ENCODE data around the gene MFRP.

MFRP gene

DNA sequence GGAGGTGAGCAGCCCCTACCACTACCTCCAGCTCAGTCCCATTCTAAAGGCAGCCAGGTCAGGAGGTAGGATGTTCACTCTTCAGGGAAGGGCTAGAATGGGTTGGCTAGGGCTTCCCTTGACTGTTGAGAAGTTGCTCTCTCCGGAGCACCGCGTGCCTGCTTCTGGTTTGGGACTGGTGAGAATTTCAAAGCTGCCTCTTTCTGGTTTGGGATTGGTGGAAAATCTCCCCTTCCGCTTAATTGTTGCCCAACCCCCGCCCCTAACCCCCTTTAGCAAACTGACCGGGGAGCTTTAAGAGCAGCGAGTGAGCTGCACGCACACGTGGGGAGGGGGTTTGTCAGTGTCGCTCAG is 34.3 kb upstream of the MFRP start:
- TF ChIP-seq ZNF274 (IDR thresholded peaks at IDR 0.05; ENCODE audit: low read length): no peak
- no peak for TF ChIP-seq ZNF274 (tag by site-specific recombination; IDR thresholded peaks at IDR 0.05; ENCODE audit: borderline replicate concordance)
- TF ChIP-seq, protein P1, sequence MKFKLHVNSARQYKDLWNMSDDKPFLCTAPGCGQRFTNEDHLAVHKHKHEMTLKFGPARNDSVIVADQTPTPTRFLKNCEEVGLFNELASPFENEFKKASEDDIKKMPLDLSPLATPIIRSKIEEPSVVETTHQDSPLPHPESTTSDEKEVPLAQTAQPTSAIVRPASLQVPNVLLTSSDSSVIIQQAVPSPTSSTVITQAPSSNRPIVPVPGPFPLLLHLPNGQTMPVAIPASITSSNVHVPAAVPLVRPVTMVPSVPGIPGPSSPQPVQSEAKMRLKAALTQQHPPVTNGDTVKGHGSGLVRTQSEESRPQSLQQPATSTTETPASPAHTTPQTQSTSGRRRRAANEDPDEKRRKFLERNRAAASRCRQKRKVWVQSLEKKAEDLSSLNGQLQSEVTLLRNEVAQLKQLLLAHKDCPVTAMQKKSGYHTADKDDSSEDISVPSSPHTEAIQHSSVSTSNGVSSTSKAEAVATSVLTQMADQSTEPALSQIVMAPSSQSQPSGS (tag by site-specific recombination; IDR thresholded peaks at IDR 0.05; ENCODE audit: low read depth): no peak
- TF ChIP-seq KLF9 (tag by site-specific recombination; IDR thresholded peaks at IDR 0.05; ENCODE audit: low read depth): no peak
- TF ChIP-seq ZNF174 (tag by site-specific recombination; IDR thresholded peaks at IDR 0.05): no peak
- H3K27ac ChIP-seq (ENCODE audit: extremely low read depth, low read depth, low read length): no peak overlapping the region
- H3K36me3 ChIP-seq (ENCODE audit: control insufficient read depth in 2 of 2, insufficient read depth in 1 of 2, low read length in 2 of 2): no peaks in the 10 kb centered on the region
- no peaks in the 10 kb centered on the region for H3K9me3 ChIP-seq (ENCODE audit: control insufficient read depth, insufficient read depth, low read depth, low read length)
- CTCF ChIA-PET: interaction anchor here (0.6 to 13.7 kb wide), 22 partner anchors 7 to 326 kb away, joined by 3 to 160 read pairs (median 4); partner anchors contain the start of genes C1QTNF5 and RNF26
- POLR2A ChIA-PET: interaction anchor here (0.8 to 1.5 kb wide), 5 partner anchors 20 to 259 kb away, joined by 3 to 7 read pairs (median 4); partner anchors contain the start of gene HINFP
- H3K4me1 ChIP-seq (ENCODE audit: control insufficient read depth, insufficient read depth, low read length): no peaks in the 10 kb centered on the region; the same call in 1 of the 2 replicates
- peak overlapping the region; percentile 45; the same call in 1 of the 2 replicates for H3K4me3 ChIP-seq (ENCODE audit: low read depth, low read length)

DNA sequence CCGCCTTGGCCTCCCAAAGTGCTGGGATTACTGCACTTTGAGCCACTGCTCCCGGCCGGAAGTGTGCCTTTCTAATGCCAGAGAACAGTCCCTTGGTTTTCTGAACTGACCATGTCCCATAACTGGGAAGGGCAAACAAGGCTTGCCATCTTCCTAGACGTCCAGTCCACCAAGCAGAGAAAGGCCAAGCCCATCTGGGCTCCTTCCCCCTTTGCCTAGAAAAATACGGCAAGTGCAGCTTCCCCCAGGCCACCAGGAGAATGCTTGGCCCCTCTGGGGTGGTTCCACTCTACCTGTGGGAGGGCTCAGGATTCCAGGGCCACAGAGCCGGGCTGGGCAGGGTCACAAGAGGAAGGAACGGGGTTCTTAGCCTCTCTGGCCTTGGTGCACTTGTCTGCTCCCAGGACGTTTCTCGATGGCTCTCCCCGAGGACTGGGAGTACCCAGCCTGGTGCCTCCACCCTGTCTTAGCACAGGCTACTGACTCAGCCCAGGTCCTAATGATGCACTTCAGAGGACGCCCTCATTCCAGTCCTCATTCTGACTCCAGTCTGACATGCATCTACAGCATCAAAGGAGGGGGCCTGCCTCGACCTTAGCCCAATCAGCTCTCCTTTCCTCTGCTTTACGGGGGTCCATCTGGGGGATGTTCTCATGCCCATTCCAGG is 33.8 kb upstream of the MFRP start:
- TF ChIP-seq KLF1 (tag by site-specific recombination; IDR thresholded peaks at IDR 0.05): 0 out of 2 replicates have a peak, but pooled peaks have one; percentile 10
- TF ChIP-seq ZNF24 (tag by site-specific recombination; IDR thresholded peaks at IDR 0.05): no peak
- CTCF ChIA-PET: interaction anchor here (0.6 to 13.7 kb wide), 19 partner anchors 9 to 1090 kb away, joined by 3 to 160 read pairs (median 4); partner anchors contain the start of gene RNF26
- no peaks in the 10 kb centered on the region; the same call in 1 of the 2 replicates for H3K4me1 ChIP-seq (ENCODE audit: control insufficient read depth, insufficient read depth, low read length)
- no peak overlapping the region for H3K27ac ChIP-seq (ENCODE audit: extremely low read depth, low read depth, low read length)
- H3K4me3 ChIP-seq (ENCODE audit: low read depth, low read length): no peak overlapping the region
- no peaks in the 10 kb centered on the region for H3K36me3 ChIP-seq (ENCODE audit: control insufficient read depth in 2 of 2, insufficient read depth in 1 of 2, low read length in 2 of 2)
- H3K9me3 ChIP-seq (ENCODE audit: control insufficient read depth, insufficient read depth, low read depth, low read length): no peaks in the 10 kb centered on the region
- POLR2A ChIA-PET: interaction anchor here (1.2 to 1.5 kb wide), 2 partner anchors 42 to 56 kb away, joined by 4 to 7 read pairs; no protein-coding TSS in a partner anchor

DNA sequence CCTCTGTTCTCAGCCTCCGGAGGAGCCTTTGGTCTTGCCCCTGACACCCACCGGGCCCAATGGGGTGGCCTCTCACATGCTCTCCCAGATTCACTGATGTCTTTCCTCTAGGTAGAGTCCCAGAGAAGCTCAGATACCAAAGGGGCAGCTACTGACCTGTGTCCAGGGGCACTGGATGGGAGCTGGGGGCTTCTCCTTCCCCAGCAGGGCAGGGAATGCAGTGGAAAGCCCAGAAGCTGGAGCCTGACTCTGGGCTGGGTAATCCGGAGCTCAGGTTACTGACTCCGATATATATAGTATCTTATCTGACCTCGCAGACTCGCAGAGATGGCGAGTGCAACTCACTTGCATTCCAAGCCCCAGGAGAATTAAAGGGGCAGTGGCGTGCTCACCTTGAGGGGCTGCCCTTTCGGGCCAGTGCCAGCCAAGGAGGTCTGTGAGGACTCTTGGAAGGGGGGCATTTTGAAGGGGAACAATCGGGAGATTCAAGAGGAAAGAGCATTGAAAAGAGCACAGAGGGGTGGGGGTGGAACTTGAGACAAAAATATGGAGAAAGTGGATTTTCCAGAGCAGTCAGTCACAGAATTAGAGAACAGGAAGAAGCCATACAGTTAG is 32.5 kb upstream of the MFRP start:
- H3K4me3 ChIP-seq (ENCODE audit: low read depth, low read length): no peak overlapping the region

DNA sequence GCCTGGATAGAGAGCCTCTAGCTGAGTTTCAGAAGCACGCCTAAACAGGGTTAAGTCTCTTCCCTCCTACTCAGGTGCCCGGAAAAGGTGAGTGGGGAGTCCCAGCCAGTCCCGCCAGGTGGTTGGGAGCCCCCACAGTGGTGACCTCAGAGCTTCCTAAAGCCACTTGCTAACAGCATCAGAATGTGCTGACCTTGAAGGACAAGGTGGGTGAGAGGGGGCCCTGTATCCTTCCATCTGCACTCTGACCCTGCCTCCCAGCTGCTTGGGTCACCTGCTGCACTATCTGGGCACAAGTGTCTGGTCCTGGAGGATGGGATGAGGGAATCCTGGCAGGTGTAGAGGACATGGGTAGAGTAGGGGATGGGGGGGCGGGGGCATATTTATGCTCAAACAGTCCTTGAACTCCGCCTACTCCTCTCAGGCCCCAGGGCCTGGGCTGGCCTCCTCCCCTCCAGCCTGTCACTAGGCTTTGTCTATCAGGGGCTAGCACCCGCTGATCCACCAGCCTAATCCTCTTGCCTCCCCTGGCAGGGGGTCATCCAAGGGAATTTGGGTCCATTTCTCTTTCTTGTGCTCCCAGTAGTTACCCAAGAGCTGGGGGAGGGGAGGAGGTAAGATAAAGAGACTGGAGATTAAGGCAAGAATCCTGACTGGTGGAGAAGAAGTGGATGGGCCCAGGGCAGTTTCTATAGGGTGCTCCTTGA is 31.6 kb upstream of the MFRP start:
- no peak overlapping the region for H3K27ac ChIP-seq (ENCODE audit: extremely low read depth, low read depth, low read length)
- H3K9me3 ChIP-seq (ENCODE audit: control insufficient read depth, insufficient read depth, low read depth, low read length): no peaks in the 10 kb centered on the region
- TF ChIP-seq ZBTB48 (tag by site-specific recombination; IDR thresholded peaks at IDR 0.05): no peak
- TF ChIP-seq, protein P2, sequence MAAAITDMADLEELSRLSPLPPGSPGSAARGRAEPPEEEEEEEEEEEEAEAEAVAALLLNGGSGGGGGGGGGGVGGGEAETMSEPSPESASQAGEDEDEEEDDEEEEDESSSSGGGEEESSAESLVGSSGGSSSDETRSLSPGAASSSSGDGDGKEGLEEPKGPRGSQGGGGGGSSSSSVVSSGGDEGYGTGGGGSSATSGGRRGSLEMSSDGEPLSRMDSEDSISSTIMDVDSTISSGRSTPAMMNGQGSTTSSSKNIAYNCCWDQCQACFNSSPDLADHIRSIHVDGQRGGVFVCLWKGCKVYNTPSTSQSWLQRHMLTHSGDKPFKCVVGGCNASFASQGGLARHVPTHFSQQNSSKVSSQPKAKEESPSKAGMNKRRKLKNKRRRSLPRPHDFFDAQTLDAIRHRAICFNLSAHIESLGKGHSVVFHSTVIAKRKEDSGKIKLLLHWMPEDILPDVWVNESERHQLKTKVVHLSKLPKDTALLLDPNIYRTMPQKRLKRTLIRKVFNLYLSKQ (tag by site-specific recombination; IDR thresholded peaks at IDR 0.05; ENCODE audit: borderline replicate concordance): no peak
- H3K4me3 ChIP-seq (ENCODE audit: low read depth, low read length): no peak overlapping the region
- H3K36me3 ChIP-seq (ENCODE audit: control insufficient read depth in 2 of 2, insufficient read depth in 1 of 2, low read length in 2 of 2): no peaks in the 10 kb centered on the region
- H3K4me1 ChIP-seq (ENCODE audit: control insufficient read depth, insufficient read depth, low read length): no peaks in the 10 kb centered on the region; the same call in 1 of the 2 replicates
- POLR2A ChIA-PET: interaction anchor here (0.9 to 1.6 kb wide), 4 partner anchors 17 to 60 kb away, joined by 3 to 9 read pairs (median 4); no protein-coding TSS in a partner anchor
- CTCF ChIA-PET: interaction anchor here (1.1 to 13.7 kb wide), 6 partner anchors 16 to 56 kb away, joined by 3 to 160 read pairs (median 4); partner anchors contain the start of gene RNF26

More for the DNA sequence above, 32.5 kb upstream of the MFRP start:
- no peak overlapping the region for H3K27ac ChIP-seq (ENCODE audit: extremely low read depth, low read depth, low read length)
- no peaks in the 10 kb centered on the region for H3K9me3 ChIP-seq (ENCODE audit: control insufficient read depth, insufficient read depth, low read depth, low read length)
- TF ChIP-seq ZNF138 (tag by site-specific recombination; IDR thresholded peaks at IDR 0.05; ENCODE audit: borderline replicate concordance) (no peak), PRDM1 (tag by site-specific recombination; IDR thresholded peaks at IDR 0.05) (peak; percentile 28; the same call in 1 of the 2 replicates)
- H3K36me3 ChIP-seq (ENCODE audit: control insufficient read depth in 2 of 2, insufficient read depth in 1 of 2, low read length in 2 of 2): no peaks in the 10 kb centered on the region
- ChIA-PET POLR2A (interaction anchor here (0.9 to 1.6 kb wide), 4 partner anchors 18 to 60 kb away, joined by 3 to 9 read pairs (median 4); no protein-coding TSS in a partner anchor), CTCF (interaction anchor here (0.7 to 13.7 kb wide), 7 partner anchors 17 to 124 kb away, joined by 3 to 160 read pairs (median 5); partner anchors contain the start of gene RNF26)
- no peaks in the 10 kb centered on the region; the same call in 1 of the 2 replicates for H3K4me1 ChIP-seq (ENCODE audit: control insufficient read depth, insufficient read depth, low read length)

All from HEK293 (cell line).